Measurements from ENCODE around the gene TRAPPC2. TPM values are rescaled to one million over a fixed set of nuclear protein-coding genes. Genes with fewer than 3 reads are reported as not detected.

The TRAPPC2 gene
- total and polyA plus RNA-seq, 7 experiments from 2014 or later, result 17.8 to 33.5 (median 23.5) TPM

DNA sequence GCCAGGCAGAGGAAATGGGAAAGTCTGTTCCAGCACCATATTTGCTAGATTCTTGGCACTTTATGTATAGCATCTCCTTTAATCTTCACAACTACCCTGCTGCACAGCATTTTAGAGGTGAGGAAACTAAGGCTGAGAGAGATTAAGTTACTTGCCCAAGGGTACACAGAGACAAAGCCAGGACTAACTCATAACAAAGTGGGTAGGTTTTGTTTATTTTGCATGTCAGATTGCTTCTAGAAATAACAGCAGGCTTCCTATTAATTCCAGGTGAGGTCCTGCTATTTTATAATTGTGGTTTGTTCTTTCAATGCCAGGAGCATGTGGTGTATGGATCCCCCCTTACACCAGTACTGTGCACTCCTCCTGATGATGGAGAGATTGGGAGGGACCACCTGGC, 66.5 kb downstream of the TRAPPC2 start:
- Mint-ChIP-seq H3K27ac (no peak overlapping the region), H3K4me3 (no peak overlapping the region), H3K4me1 (peaks cover 0 to 4% (median 0%) of the 10 kb centered on the region in 7 donors), H3K27me3 (no peaks in the 10 kb centered on the region), H3K9me3 (peaks cover 0 to 3% (median 0%) of the 10 kb centered on the region in 11 donors), H3K36me3 (peaks cover 0 to 54% (median 30%) of the 10 kb centered on the region in 5 donors)
- H3K27me3 ChIP-seq (ENCODE audit: control insufficient read depth in 2 of 2, insufficient read depth in 2 of 2, low read length in 2 of 2), result no peaks in the 10 kb centered on the region
- no peak overlapping the region for H3K27ac ChIP-seq (ENCODE audit: low read depth, low read length)
- DNase-seq (no peak), ATAC-seq (no peak)
- H3K4me3 ChIP-seq (ENCODE audit: low read length), result no peak overlapping the region
- intact Hi-C loops (cut with micrococcal nuclease), result loop anchor here in 1 of 2 donors (2.0 kb wide), 1 partner anchor 21 kb away; the partner anchor contains the start of gene RAB9A
- ChIA-PET CTCF (no interaction called here), POLR2A (no interaction called here)
- no peaks in the 10 kb centered on the region for H3K4me1 ChIP-seq (ENCODE audit: control insufficient read depth in 2 of 2, insufficient read depth in 2 of 2, low read length in 2 of 2)
- H3K36me3 ChIP-seq (ENCODE audit: control insufficient read depth in 2 of 3, insufficient read depth in 3 of 3, low read length in 3 of 3), result peaks cover 0 to 13% (median 0%) of the 10 kb centered on the region in 3 experiments
- H3K9me3 ChIP-seq (ENCODE audit: control insufficient read depth in 2 of 3, low read length in 3 of 3), result no peaks in the 10 kb centered on the region

- H3K27me3 Mint-ChIP-seq, result no peaks in the 10 kb centered on the region
- H3K36me3 Mint-ChIP-seq, result peaks cover 0 to 56% (median 26%) of the 10 kb centered on the region in 5 donors
- no peak for DNase-seq
- ATAC-seq, result no peak
- ChIA-PET POLR2A (interaction anchor here (0.9 kb wide), 1 partner anchor 13 kb away, joined by 3 read pairs; no protein-coding TSS in a partner anchor), CTCF (no interaction called here)
- peaks cover 0 to 2% (median 0%) of the 10 kb centered on the region in 11 donors for H3K9me3 Mint-ChIP-seq
- intact Hi-C loops (cut with micrococcal nuclease), result no loop called here
- H3K4me1 ChIP-seq (ENCODE audit: control insufficient read depth in 2 of 2, insufficient read depth in 2 of 2, low read length in 2 of 2), result no peaks in the 10 kb centered on the region
- peak overlapping the region in 1 of 9 donors; percentile 30 for H3K27ac Mint-ChIP-seq
- H3K4me3 Mint-ChIP-seq, result no peak overlapping the region
- H3K27me3 ChIP-seq (ENCODE audit: control insufficient read depth in 2 of 2, insufficient read depth in 2 of 2, low read length in 2 of 2), result no peaks in the 10 kb centered on the region
- H3K36me3 ChIP-seq (ENCODE audit: control insufficient read depth in 2 of 3, insufficient read depth in 3 of 3, low read length in 3 of 3), result peaks cover 0 to 24% (median 0%) of the 10 kb centered on the region in 3 experiments
- no peak overlapping the region for H3K4me3 ChIP-seq (ENCODE audit: low read length)
- H3K4me1 Mint-ChIP-seq, result peaks cover 0 to 4% (median 0%) of the 10 kb centered on the region in 7 donors
- H3K9me3 ChIP-seq (ENCODE audit: control insufficient read depth in 2 of 3, low read length in 3 of 3), result no peaks in the 10 kb centered on the region
- no peak overlapping the region for H3K27ac ChIP-seq (ENCODE audit: low read depth, low read length)
Observed at GRCh38 chrX:13666836-13667235, 67.6 kb downstream of the TRAPPC2 start.

DNA sequence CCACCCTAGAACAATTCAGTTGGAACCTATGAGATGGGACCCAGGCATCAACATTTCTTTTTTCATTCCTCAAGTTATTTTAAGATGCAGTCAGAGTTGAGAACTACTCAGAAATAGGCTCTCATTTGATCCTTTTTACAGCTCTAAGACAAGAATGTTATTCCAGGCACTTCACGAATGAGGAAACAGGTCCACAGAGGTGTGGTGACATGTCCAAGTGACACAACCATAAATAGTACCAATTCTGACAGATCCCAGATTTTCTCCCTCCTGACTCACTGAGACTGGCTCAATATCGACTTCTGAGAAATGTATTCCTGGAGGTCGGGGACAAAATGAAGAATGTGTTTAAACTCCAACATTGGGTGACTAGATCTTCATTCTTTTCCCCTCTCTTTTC, 70.4 kb downstream of the TRAPPC2 start:
- H3K4me1 ChIP-seq (ENCODE audit: control insufficient read depth in 2 of 2, insufficient read depth in 2 of 2, low read length in 2 of 2), result no peaks in the 10 kb centered on the region
- no peaks in the 10 kb centered on the region for H3K9me3 ChIP-seq (ENCODE audit: control insufficient read depth in 2 of 3, low read length in 3 of 3)
- H3K9me3 Mint-ChIP-seq, result no peaks in the 10 kb centered on the region
- no peaks in the 10 kb centered on the region for H3K27me3 Mint-ChIP-seq
- peaks cover 0 to 48% (median 13%) of the 10 kb centered on the region in 5 donors for H3K36me3 Mint-ChIP-seq
- CTCF ChIA-PET, result no interaction called here
- POLR2A ChIA-PET, result no interaction called here
- no peak overlapping the region for H3K27ac ChIP-seq (ENCODE audit: low read depth, low read length)
- peaks cover 0 to 3% (median 2%) of the 10 kb centered on the region in 7 donors for H3K4me1 Mint-ChIP-seq
- intact Hi-C loops (cut with micrococcal nuclease), result no loop called here
- no peak overlapping the region for H3K4me3 ChIP-seq (ENCODE audit: low read length)
- no peak overlapping the region for H3K27ac Mint-ChIP-seq
- H3K27me3 ChIP-seq (ENCODE audit: control insufficient read depth in 2 of 2, insufficient read depth in 2 of 2, low read length in 2 of 2), result no peaks in the 10 kb centered on the region
- H3K36me3 ChIP-seq (ENCODE audit: control insufficient read depth in 2 of 3, insufficient read depth in 3 of 3, low read length in 3 of 3), result peaks cover 0 to 34% (median 3%) of the 10 kb centered on the region in 3 experiments
- DNase-seq, result no peak
- ATAC-seq, result no peak
- H3K4me3 Mint-ChIP-seq, result no peak overlapping the region

GRCh38 chrX:13662355-13662791, 72.0 kb downstream of the TRAPPC2 start:
- Mint-ChIP-seq H3K4me1 (peaks cover 0 to 13% (median 11%) of the 10 kb centered on the region in 7 donors), H3K36me3 (peaks cover 0 to 48% (median 16%) of the 10 kb centered on the region in 5 donors), H3K4me3 (no peak overlapping the region), H3K27me3 (no peaks in the 10 kb centered on the region), H3K27ac (no peak overlapping the region), H3K9me3 (no peaks in the 10 kb centered on the region)
- intact Hi-C loops (cut with micrococcal nuclease), result no loop called here
- no peaks in the 10 kb centered on the region for H3K27me3 ChIP-seq (ENCODE audit: control insufficient read depth in 2 of 2, insufficient read depth in 2 of 2, low read length in 2 of 2)
- H3K9me3 ChIP-seq (ENCODE audit: control insufficient read depth in 2 of 3, low read length in 3 of 3), result no peaks in the 10 kb centered on the region
- ChIA-PET CTCF (interaction anchor here (1.0 kb wide), 1 partner anchor 86 kb away, joined by 4 read pairs; no protein-coding TSS in a partner anchor), POLR2A (interaction anchor here (1.2 kb wide), 1 partner anchor 27 kb away, joined by 3 read pairs; the partner anchor contains the start of gene RAB9A)
- no peak overlapping the region for H3K4me3 ChIP-seq (ENCODE audit: low read length)
- peaks cover 0 to 34% (median 3%) of the 10 kb centered on the region in 3 experiments for H3K36me3 ChIP-seq (ENCODE audit: control insufficient read depth in 2 of 3, insufficient read depth in 3 of 3, low read length in 3 of 3)
- DNase-seq, result no peak
- H3K27ac ChIP-seq (ENCODE audit: low read depth, low read length), result no peak overlapping the region
- ATAC-seq, result no peak
- no peaks in the 10 kb centered on the region for H3K4me1 ChIP-seq (ENCODE audit: control insufficient read depth in 2 of 2, insufficient read depth in 2 of 2, low read length in 2 of 2)

Other genes starting within 250 kb of the TRAPPC2 start
- 10 to 100 TPM in 1 of 5 experiments, not detected in 4; 12.6 TPM for gene EGFL6, start 165.0 kb downstream of the TRAPPC2 start, total RNA-seq
- not detected for gene EGFL6, start 165.0 kb downstream of the TRAPPC2 start, polyA plus RNA-seq
- gene TCEANC, start 81.5 kb downstream of the TRAPPC2 start, total RNA-seq, result 10 to 100 TPM in 3 of 5 experiments, 1 to 10 TPM in 2; 5.0 to 17.5 (median 11.4) TPM
- 10 to 100 TPM in 1 of 2 donors, 1 to 10 TPM in 1; 9.0 to 12.4 TPM for gene TCEANC, start 81.5 kb downstream of the TRAPPC2 start, polyA plus RNA-seq
- gene RAB9A, start 45.5 kb downstream of the TRAPPC2 start, total RNA-seq, result 10 to 100 TPM; 10.1 to 22.8 (median 18.3) TPM
- 10 to 100 TPM; 17.7 to 19.7 TPM for gene RAB9A, start 45.5 kb downstream of the TRAPPC2 start, polyA plus RNA-seq
- gene OFD1, start 128 bp upstream of the TRAPPC2 start, total RNA-seq, result 100 to 1,000 TPM in 2 of 5 experiments, 10 to 100 TPM in 3; 30.4 to 142 (median 72.5) TPM
- 10 to 100 TPM; 30.4 to 32.7 TPM for gene OFD1, start 128 bp upstream of the TRAPPC2 start, polyA plus RNA-seq
- not detected for gene GPM6B, start 82.5 kb upstream of the TRAPPC2 start, total RNA-seq
- gene GPM6B, start 82.5 kb upstream of the TRAPPC2 start, polyA plus RNA-seq, result under 1 TPM; 0.18 to 0.27 TPM